H54 (cell line): ENCODE data around the gene PLAGL2.
"Not testable (repeated sequence)": the region's sequence is repeated elsewhere in the genome, so short reads cannot be mapped to it uniquely, and the experiment has no call there.

Experiments used
- DNase-seq: peaks from one replicate; pipeline ENCODE4 v3.0.0; 2011; ENCODE audit warnings: low spot score, mixed read lengths; ENCODE audit not compliant: insufficient read length
- FAIRE-seq: peaks from 3 replicates; lab custom pipeline; 2011; peaks lifted over from hg19 to GRCh38; lab: Jason Lieb, UNC
- POLR2A ChIP-seq: IDR thresholded peaks from 2 replicates; pipeline ENCODE4 v1.6.1; 2011; ENCODE audit warnings: low read depth, mild to moderate bottlenecking, low read length

PLAGL2 gene

DNA sequence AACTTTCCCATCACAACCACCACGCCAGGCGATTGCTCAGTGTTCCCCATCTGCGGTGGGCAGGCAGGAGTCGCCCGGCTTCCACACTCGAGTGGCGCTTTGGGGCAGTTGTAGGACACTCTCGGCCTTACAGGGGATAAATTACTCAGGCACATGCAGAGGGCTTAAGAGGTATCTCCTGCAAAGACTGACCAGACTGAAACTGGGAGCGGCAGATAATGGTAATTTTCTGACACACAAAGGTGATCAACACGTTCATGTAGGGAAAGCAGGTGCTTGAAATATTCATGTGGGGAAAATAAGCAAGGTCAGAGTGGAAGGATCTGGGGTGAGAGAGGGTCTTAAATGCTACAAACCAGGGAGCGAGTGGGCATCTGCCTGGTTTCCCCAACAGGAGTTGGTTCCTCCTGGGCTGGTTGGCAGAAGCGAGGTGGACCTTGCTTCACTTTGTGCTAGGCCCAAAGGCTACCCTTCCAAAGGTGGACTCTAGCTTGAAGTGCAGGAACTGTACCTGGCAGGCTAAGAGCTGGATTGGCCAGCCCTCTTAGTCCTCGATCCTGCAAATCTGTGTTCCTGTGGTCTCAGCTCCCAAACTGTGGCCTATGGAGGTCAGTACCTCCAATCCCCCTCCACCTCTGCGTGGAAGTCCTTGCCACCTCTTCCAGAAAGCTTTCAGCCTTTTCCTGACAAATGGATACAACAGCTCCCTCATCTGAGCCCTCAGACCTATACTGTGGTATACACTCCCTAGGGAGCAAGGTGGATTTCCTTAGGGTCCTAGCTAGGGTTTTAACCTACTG is 16.7 kb downstream of the PLAGL2 start:
- no peak for DNase-seq
- no peak for FAIRE-seq
- no peak for TF ChIP-seq POLR2A

DNA sequence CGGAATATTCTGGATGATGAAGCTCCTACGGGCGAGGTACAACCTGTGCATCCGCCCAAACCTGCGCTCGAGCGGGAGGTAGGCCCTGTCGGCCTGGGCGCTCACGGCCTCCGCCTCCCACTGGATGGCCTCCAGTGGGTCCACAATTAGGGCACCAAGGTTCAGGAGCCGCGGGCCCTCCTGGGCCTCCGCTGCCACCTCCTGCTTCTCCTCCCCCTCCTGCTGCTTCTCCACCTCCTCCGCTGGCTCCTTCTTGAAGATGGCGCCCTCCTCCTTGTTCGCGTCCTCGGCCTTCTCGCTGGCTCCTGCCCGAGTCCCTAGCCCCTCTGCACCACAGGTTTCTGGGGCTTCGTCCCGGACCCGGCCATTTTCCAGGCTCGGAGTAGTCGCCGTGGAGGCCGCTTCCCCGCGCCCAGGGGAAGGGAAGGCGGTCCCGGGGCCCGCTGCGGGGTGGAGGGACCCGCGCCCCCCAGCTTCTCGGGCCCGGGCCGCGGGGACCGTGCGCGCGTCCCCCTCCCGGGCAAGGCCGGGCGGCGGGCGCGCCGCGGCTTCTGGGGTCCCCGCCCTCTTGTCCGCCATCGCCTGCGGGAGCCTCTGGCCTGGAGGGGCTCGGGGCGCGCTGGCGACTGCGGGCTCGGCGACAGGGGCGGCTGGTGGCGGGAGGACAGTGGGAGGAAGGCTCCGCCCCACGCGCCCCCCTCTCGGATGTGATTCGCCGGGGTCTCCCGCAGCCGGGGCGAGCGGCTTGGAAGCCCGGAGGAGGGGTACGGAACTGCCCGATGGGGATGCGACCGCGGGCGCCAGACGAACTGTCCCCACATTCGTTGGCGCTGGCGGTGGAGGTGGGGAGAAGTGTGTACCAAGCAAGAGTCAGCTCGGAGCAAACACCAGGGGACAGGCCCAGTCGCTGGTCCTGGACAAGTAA is 17.6 kb downstream of the PLAGL2 start:
- TF ChIP-seq POLR2A, result no peak
- FAIRE-seq (no peak), DNase-seq (no peak)

DNA sequence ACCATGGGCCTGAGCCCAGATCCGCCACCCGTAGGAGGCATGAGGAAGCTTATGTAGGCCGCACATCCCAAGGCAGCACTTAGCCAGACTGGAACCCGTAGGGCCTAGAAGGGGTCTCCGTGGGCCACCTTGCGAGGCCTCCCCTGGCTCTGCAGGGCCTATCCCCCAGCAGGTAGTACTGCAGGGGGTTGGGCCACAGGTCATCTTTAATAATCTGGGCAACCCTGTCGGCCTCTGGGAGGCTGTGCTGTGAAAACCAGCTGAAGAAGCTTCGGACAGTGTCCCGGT is 18.5 kb downstream of the PLAGL2 start:
- TF ChIP-seq POLR2A, result no peak
- DNase-seq, result no peak
- FAIRE-seq, result no peak

GRCh38 chr20:32188376-32189122 is 19.0 kb downstream of the PLAGL2 start:
- FAIRE-seq (no peak), DNase-seq (no peak)
- TF ChIP-seq POLR2A, result no peak

- FAIRE-seq (no peak), DNase-seq (no peak)
- TF ChIP-seq POLR2A, result no peak
Observed at GRCh38 chr20:32186506-32186905, 21.0 kb downstream of the PLAGL2 start.

DNA sequence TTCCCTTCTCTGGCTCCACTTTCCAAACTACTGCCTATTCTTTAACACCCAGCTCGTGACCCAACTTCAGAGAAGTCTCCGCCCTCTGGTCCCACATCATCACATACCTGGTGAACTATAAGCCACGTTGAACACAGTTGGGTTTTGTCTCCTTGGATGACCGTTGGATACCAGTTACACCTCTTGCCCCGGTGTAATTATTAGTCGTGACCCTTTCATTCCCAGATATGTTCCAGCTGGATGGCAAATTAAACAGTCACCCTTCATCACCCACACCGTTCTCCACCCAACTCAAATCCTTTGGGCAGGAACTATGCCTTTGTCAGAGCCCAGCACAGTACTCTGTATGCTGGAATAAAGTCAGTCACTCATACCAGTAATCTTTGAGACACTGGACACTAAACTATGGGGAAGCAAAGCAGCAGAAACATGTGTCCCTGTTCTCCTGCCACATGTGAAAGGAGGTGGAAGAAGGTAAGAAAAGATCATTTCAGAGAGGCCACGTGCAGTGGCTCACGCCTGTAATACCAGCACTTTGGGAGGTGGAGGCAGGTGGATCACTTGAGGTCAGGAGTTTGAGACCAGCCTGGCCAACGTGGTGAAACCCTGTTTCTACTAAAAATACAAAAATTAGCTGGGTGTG is 22.5 kb downstream of the PLAGL2 start:
- no peak for TF ChIP-seq POLR2A
- no peak for DNase-seq
- no peak for FAIRE-seq

DNA sequence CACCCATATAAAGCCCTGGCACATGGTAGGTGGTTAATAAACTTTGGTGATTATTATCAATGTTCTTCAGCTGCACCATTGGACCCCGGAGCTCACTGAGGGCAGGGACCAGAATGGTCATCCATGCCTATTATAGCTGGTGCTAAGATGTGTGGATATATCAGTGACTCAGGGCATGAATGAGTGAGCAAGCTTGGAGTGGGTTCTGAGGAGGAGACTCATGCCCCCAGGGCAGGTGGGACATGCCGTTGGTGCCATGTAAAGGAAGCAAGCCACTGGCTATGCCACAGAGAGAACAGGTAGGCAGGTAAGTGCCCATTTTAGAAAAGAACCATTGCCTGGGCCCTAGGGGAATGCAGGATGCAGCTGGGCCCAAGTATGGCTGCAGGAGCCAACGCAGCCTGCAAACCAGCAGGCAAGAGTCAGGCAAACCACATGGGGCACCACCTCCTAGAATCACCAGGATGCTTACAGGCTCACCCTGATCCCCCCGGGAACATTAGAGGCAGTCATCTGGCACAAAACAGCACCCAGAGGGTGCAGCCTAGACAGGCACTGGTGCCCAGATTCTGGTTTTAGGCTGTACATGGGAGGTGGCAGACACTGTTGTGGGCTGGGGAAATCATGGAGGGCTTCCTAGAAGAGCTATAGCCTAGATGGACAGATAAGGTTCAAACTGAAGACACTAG is 23.5 kb downstream of the PLAGL2 start:
- no peak for DNase-seq
- TF ChIP-seq POLR2A, result no peak
- no peak for FAIRE-seq

DNA sequence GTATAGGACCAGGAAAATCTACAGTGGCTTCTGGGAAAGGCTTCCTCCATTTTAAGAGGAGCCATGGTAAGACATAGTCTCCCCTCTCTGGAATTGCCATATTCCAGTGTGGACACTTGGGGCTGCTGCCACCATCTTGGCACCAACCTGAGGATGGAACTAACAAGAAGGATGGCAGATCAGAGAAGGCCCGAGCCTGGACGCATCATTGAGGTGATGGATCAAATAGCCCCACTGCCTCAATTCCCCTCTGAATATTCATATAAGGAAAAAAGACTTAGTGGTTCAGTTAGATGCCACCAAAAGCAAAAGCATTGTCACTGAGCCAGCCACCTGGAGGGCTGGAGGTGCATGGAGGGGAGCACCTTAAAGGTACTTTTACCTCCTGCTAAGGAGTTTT is 25.9 kb downstream of the PLAGL2 start:
- DNase-seq, result no peak
- FAIRE-seq, result no peak
- no peak for TF ChIP-seq POLR2A

GRCh38 chr20:32179934-32180333 is 27.6 kb downstream of the PLAGL2 start:
- no peak for TF ChIP-seq POLR2A
- no peak for FAIRE-seq

GRCh38 chr20:32179515-32179914 is 28.0 kb downstream of the PLAGL2 start:
- TF ChIP-seq POLR2A, result no peak
- FAIRE-seq (no peak), DNase-seq (no peak)

More at GRCh38 chr20:32179934-32180333, 27.6 kb downstream of the PLAGL2 start:
- no peak for DNase-seq

GRCh38 chr20:32177696-32178095 is 29.8 kb downstream of the PLAGL2 start:
- not testable (repeated sequence) for FAIRE-seq, DNase-seq

DNA sequence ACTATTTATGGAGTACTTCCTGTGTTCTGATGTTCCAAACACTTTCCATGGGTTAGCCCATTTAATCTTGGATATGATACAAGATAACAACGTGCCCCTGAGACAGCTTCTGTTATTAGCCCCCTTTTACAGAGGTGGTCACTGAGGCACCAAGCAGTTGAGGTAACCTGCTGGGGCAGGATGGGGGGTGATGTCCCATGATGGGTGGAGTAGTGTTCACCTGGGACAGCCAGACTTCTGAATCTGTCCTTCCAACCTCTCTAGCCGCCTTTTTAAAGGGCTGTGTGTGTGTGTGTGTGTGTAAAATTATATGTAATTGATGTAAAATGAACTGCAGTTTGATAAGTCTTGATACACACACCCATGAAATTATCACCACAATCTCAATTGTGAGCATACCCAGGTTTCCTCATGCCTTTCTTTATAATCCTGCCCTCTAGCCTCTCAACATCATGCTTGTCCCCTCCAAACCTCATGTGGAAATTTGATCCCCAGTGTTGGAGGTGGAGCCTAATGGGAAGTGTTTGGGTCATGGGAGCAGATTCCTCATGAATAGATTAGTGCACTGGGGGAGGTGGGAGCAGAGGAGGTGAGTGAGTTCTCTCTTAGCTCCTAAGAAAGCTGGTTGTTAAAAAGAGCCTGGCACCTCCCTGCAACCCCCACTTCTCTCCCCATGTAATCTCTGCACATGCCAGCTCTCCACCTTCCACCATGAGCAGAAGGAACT is 39.2 kb downstream of the PLAGL2 start:
- no peak for TF ChIP-seq POLR2A
- DNase-seq (no peak), FAIRE-seq (no peak)

DNA sequence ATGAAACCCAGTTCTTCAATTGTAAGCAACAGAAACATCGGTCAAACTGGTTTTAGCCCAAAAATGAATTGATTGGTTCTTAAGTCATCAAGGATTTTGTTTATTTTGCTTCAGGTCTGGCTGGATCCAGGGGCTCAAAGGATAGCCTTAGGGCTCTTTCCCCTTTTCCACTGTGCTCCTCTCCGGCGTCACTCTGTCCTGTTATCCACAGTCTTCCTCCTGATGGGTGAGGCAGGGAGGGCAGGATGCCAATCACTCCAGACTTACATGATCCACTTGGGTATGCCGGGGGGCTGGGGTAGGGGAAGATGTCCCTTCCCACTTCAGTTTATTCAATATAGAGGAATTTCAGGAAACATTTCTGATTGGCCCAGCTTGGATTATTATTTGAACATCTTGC is 40.0 kb downstream of the PLAGL2 start:
- FAIRE-seq (no peak), DNase-seq (no peak)
- no peak for TF ChIP-seq POLR2A
